ENCODE data around the gene USP54.
"Not testable (repeated sequence)": the region's sequence is repeated elsewhere in the genome, so short reads cannot be mapped to it uniquely, and the experiment has no call there.

The USP54 gene

DNA sequence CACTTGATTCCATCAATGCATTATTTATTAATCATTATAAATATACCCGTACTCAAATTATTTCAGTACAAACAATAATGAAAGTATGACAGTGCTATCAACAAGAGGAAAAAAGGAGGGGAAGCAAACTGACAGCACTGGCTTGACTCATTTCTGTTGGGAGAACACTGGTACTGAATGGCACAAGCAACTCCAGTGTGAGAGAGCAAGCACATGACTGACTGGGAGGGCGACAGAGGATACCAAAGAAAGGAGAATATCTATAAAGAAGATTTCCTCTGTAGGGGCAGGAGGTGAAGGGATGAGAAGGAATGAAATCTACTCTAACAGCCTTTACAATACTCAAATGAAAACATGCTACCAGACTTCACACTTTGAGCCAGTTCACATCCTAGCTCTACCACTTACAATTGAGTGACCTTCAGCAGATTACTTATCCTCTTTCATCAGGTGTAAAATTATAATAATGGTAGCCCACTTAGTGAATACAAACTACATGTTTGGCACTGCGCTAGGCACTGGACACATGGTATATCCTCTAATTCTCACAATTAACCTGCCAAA, 1.5 kb downstream of the USP54 start:
- DNase-seq = no peak

DNA sequence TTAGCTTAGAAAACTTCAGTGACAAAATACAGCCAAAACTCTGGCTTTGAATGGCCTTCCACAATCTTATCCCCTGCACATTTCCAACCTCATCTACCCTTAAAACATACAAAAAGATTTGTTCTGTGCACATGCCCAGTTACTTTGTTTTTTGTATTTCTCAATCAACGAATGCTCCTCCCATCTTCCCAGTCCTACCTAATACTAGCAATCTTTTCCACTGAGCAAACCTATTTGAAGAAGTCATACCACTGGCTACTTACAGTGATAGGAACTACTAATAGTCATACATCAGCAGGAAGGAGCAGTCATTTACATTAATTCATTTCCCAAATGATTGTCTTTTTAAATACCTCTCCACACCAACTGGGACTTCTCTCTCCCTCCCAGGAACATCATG, 2.5 kb downstream of the USP54 start:
- DNase-seq = no peak

DNA sequence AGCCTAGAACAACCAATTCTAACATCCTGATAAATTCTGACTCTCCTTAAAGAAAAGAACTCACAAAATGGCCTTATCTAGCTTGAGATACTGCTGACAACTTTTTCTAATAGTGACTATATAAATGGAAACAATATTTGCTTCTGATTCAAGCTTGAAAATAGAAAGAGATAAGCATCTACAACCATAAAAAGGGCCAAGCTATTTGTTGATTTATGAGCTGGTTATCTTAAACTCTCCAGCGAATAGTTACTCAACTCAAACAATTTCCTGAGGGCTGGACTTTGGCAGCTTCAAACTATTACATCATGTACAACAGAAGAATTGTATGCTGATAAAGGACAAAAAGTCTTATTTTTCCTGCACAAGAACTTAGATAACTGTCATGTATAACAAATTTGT, 4.6 kb downstream of the USP54 start:
- no peak for DNase-seq

DNA sequence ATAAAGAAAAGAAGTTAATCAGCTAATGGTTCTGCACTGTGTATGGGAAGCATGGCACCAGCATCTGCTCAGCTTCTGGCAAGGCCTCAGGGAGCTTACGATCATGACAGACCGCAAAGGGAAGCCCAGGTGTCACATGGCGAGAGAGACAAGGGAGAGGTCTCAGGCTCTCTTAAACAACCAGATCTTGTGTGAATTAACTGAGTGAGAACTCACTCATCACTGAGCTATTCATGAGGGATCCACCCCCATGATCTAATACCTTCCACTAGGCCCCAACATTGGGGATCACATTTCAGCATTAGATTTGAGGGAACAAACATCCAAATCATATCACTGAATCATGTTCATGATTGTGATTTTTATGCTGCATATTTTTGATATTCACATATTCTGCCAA, 5.8 kb downstream of the USP54 start:
- DNase-seq = no peak

DNA sequence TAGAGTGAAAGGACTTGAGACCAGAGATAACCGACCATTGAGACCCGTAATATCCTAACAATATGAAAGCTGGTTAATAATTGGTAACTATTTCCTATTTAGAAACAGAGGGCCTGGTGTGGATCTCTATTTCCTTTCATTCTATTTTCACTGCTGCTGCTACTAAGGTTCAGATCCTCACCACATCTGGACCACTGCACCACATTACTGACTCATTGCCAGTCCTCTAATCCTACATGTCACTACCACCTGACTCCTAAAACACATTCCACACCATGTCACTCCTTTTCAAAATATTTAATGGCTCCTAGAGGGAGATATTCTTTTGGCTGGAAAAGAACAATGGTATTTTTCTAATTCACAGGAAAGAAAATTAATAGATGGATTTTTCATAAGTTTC, 6.4 kb downstream of the USP54 start:
- DNase-seq = no peak

DNA sequence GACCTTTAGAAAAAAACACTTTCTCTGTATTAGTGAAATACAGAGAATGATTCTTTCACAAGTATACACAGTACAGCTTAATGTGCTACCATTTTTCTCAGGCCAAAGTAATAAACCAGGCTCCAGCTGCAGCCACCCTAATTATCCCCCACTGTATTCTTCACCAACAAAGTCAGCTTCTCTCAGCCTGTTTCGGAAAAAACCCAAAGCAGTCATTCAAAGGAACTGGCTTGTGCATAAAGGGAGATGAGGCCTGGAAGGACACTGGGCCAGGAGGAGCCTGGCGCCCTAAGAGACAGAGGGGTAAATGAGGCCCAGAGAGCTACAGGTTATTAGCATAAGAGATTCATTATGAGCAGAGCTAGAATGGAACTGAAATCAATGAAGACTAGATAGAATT, 9.2 kb downstream of the USP54 start:
- DNase-seq = peak; percentile 58

DNA sequence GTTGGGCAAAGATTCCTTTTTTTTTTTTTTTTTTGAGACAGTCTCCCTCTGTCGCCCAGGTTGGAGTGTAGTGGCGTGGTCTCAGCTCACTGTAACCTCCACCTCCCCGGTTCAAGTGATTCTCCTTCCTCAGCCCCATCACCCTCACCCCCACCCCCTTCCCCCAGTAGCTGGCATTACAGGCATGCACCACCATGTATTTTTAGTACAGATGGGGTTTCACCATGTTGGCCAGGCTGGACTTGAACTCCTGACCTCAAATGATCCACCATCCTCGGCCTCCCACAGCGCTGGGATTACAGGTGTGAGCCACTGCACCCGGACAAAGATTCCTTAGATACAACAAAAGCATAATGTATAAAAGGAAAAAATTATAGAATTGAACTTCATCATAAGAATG, 12.2 kb downstream of the USP54 start:
- not testable (repeated sequence) for DNase-seq

DNA sequence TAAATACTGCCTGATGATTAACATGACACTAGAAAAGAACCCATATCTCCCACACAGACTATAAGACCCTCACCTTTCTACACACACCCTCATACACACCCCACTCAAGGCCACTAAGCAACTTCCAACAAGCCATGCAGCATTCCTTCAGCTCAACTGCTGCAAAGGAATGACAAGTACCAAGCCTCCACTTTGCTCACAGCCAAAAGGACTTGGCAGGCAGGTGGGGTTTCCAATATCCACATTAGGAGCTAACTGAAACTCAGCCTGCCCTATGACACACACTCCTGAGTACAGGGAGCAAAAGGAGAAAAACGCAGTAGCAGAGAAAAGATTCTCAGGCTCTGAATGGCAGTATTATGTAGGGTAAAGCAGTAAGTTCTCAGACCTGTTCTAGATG, 13.4 kb downstream of the USP54 start:
- peak; percentile 90 for DNase-seq

DNA sequence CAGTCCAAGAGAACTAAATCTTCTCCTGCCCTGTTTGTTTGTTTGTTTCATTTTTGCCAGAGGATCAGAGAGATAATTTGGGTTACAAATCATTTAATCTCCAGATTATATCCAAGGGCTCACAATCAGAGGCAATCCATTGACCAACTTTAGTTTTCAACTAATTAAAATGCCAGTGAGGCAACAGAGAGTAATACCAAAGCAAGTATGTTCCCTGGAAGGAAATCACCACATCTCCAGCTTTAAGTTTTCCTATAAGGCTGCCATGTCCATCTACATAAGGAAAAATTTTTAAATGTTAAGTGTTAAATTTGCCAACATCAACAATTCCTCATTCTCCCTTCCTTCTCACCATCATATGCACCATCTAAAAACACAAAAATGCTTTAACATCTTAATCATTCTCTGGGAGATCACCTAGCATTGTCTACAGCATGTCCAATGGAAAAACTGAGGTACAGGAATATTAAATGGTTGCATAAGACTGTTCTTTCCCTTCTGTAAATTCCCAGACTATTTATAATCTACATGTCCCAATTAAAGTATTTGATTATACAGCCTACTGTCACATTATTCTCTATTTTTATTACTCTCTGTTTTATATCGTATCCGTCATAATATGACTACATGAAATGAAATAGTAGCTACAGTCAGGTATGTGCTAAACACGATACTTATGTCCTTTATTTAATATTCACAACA, 14.1 kb downstream of the USP54 start:
- DNase-seq = no peak

DNA sequence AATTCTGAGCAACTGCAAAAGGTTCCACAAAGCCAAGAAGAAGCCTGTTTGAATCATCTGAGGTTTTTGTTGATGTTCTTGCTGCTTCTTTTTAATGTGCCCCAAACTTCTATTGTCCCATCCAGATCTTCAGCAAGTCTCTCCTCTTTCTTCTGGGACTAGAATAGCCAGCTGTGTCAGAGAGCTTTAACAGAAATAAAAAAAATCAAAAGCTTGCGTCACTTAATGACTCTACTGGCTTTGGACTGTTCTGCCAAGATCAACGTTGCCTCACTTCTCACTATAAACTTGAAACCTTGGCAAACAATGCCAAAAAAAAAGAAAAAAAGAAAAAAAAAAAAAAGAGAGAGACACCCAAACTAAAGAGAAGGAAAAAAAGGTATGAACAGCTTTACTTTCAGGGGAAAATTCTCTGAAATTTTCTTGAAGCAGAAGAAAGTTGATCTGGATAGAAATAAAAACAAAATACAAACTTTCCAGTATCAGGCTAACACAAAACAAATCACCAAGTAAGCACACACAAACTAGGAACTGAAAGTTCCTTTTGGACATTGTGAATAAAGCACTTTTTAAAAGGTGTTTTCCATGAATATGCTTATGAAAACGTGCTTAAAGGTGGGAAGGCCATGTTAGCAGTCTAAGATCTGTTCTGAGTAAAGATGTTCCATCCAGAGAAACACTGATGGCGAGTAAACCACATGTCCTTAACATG, 14.8 kb downstream of the USP54 start:
- no peak for DNase-seq

DNA sequence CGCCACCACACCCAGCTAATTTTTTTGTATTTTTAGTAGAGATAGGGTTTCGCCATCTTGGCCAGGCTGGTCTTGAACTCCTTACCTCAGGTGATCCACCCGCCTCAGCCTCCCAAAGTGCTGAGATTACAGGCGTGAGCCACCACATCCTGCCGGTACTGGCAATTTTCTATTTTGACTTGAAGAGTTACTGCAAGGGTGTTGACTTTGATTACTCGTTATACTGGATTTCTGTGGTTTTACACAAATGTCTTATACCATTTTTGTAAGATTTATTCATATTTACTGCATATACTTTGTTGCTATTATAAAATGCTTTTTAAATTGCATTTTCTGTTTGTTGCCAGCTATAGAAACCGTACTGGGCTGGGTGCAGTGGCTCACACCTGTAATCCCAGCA, 24.1 kb downstream of the USP54 start:
- not testable (repeated sequence) for DNase-seq

DNA sequence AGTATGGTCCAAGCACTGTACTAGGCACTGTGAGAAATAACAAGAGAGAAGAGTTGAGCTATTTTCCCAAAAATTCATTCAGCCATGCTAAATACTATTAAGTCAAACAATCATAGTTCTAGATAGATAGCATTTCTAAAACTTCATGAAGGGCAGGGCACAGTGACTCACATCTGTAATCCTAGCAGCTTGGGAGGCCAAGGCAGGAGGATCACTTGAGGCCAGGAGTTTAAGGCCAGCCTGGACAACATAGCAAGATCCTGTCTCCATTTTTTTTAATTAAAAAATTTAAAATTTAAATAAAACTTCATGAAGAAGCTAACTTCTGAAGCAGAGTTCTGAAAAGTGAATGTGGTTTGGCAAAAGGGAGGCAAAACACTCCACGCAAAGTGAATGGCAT, 29.9 kb downstream of the USP54 start:
- DNase-seq = no peak

DNA sequence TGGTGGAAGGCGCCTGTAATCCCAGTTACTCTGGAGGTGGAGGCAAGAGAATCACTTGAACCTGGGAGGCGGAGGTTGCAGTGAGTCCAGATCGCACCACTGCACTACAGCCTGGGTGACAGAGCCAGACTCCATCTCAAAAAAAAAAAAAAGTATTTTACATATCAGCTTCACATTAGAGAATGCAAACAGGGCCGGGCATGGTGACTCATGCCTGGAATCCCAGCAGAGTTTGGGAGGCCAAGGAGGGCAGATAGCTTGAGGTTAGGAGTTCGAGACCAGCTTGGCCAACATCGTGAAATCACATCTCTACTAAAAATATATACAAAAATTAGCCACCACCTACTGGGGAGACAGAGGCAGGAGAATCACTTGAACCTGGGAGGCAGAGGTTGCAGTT, 31.6 kb downstream of the USP54 start:
- DNase-seq = no peak

DNA sequence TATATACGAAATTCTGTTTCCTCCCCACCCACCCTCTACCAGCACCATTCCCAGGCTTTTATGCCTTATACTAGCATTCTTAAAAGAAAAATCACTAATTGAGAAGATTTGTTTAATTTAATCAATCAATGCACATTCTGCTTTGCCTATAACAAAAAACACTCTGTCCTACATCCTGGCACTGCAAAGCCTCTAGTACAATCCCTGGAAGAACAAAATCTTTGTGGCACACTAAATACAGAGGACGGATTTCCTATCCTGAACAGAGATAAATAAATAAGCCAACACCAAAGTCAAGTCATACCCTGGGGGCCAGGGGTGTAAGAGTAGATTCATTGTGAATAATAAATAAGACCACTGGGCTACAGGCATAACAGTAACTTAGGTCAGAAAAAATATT, 34.3 kb downstream of the USP54 start:
- DNase-seq = no peak

DNA sequence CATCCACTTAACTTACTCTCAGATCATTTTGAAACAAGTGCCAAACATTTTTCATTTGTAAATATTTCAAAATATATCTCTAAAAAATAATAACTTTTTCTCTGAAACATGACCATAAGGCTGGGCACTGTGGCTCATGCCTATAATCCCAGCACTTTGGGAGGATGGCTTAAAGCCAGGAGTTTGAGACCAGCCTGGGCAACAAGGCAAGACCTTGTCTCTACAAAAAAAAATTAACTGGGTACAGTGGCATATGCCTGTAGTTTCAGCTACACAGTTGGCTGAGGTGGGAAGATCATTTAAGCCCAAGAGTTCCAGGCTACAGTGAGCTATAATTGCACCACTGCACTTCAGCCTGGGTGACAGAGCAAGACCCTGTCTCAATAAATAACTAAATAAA, 36.4 kb downstream of the USP54 start:
- no peak for DNase-seq

DNA sequence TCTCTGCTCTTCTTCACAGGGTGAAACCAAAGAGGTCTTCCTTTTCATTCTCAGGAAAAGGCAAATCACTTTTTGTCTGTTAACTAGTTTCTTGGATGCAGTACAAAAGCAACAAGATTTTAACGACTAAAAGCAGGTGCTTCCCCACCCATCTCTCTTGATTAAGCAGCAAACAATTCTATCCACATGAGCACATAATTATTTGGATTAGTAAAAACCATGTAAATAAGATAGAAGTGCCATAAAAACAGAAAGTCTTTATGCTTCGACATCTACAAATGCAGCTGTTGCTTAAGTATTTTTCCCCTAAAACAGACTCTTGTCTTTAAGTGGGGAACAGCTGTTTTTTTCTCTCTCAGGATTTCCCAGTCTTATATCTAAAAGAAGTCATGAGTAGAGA, 37.4 kb downstream of the USP54 start:
- no peak for DNase-seq

DNA sequence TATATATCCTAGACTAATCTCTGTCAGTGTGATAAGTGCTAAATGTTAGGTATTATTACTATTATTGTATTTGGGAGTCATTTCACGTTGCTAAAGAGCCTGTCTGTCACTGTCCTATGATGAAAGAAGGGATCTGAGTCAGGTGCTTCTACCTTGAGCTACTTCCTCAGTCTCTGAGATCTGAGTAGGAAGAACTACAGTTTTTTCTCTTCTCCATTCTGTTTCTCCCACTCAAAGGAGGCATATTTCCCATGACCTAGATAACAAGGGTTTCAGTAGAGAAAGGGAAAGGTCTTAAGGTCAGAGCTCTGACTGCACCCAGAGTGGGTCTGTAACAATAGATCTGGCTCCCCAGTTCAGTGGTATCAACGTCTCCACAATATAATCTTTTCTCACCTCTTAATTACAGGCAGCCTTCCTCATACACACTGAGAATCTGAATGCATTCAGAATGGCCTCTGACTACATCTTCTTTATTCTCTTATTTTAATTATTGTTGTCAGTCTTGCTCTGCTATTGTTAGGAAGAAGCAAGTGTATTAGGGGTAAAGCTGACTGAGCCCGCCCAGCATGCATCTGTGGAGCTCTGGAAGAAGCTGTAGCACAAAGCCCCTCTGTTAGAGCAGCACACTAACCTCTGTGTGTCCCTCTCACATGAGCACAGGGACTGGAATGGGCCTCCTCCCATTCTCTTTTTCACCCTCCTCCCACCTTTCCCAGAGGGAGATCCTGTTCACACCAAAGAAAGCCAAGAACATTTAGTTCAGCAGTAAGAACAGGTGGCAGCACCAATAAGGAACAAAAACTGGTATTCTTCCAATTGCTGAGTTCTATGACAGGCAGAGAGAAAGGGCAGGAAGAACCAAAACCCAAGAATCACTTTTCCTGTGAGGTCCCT, 38.1 kb downstream of the USP54 start:
- peak; percentile 76 for DNase-seq

DNA sequence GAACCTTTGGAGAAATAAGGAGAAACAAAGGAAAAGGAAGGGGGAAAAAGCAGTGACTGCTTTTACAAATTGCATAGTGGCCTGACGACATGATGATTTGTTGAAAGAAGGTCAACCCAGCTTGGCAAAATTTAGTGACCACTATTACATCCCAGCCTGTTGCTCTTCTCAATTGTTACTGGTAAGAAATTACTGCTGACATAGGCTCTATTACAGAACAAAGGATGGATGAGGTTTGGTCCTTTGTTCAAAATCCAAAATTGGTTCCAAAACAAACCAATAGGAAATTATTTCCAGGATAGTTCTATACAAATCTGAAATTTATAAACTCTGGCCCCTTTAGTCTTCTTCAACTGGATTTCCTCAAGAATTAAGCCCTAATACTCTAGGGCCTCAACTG, 39.6 kb downstream of the USP54 start:
- no peak for DNase-seq

DNA sequence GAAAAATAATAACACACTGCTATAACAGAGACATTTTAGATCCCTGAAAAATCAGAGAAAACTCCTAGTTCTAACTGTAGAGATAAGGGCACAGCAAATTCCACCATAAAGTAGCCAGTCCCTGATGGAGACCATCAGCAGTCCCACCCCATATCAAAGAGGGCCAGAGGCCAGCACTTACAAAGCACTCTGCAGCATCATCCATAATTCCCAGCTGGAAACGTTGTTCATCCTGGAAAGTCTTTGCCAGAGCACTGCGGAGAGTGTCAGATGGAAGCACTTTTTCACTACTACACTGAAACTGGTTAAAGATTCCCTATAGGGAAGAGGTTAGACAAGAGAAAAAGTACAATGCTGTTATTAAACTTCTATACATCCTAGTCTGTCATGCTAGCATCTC, 45.8 kb downstream of the USP54 start:
- DNase-seq = no peak

DNA sequence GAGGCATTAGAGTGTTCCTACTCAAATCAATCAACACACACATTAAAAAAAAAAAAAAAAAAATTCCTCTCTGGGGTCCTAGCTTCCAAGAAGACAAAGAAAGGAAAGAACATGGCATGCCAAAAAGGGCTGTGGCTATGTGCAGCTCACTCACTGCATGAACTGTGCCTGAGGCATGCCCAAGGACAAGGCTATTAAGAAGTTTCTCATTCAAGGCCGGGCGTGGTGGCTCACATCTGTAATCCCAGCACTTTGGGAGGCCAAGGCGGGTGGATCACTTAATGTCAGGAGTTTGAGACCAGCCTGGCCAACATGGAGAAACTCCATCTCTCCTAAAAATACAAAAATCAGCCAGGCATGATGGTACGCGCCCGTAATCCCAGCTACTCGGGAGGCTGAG, 53.4 kb downstream of the USP54 start:
- DNase-seq = peak; percentile 57

DNA sequence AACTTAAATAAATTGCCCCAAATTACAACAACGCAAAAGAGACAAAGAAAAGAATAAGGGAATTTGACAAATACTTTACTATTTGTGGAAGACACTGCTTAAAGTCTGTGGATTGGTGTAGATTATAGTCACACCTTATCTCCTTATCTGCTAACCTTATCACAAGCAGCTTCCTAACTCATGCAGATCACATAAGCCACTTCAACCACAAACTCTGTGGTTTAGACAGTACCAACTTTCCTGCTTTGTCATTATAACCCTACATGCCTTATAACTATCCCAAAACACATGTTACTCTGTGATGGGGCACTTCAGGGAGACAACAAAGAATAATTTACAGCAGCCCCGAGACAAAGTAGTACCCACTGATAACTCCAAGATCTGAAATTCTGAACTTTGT, 53.9 kb downstream of the USP54 start:
- no peak for DNase-seq

DNA sequence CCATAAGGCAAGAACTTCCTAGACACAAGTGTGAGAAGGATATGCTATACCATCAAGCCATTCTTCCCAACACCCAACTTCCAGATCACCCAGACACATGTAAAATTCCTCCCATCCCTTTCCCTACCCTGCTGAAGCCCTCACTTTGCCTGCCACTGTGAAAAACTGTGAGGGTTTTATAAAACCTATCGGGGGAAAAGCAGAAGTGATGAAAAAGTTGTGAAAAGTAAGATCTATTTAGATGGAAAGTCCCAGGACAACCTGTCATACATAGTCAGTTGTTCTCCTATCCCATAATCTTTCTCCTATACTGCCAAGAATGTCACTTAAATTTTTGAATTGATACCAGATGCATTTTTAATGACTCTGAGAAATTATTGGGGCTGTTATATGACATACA, 56.3 kb downstream of the USP54 start:
- no peak for DNase-seq

DNA sequence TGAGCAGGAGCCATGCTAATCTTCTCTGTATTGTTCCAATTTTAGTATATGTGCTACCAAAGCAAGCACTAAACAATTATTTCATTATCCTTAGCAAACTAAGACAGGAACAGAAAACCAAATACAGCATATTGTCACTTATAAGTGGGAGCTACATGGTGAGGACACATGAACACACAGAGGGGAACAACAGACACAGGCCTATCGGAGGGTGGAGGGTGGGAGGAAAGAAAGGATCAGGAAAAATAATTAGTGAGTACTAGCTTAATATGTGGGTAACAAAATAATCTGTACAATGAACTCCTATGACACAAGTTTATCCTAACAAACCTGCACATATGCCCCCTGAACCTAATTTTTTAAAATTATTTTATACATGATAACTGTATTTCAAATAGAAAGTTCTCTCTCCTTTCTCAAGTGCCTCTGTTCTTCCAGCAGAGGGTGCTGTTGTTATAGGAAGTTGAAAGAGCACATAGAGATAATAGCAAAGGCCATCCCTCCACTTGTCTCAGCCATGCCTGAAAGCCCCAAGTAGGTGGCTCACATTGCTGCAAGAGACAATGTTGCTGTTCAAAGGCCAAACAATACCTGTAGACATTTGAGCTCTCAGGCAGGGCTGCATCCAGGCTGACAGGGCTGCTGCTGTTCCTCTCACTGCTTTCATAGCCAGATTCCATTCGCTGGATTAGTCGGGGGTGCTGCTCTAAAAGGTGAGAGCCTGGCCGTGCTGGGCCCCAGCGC, 61.9 kb downstream of the USP54 start:
- DNase-seq = peak; percentile 87

Measured in islet precursor cell (in vitro differentiated cells).